Esophagus squamous epithelium (tissue), 4 donors: ENCODE results near the gene HECTD2.

Experiments used
- POLR2A ChIP-seq, 4 donors: fragments of 450-650 bp; IDR thresholded peaks; one replicate each; pipeline ENCODE4 v1.6.1; 2017; ENCODE audit warnings: antibody characterized with exemption in 4 of 4, mild to moderate bottlenecking in 4 of 4, moderate library complexity in 3 of 4
- TF ChIP-seq, protein P1 (sequence below), 6 experiments: fragments of 450-650 bp in 4 of 6; fragments of 200-600 bp in 2 of 6; sonication (generic) in 2 of 6; IDR thresholded peaks; one replicate each; pipeline ENCODE4 v1.5.1; 2016 to 2019; ENCODE audit warnings: antibody characterized with exemption in 6 of 6, mild to moderate bottlenecking in 4 of 6, moderate library complexity in 4 of 6

DNA sequence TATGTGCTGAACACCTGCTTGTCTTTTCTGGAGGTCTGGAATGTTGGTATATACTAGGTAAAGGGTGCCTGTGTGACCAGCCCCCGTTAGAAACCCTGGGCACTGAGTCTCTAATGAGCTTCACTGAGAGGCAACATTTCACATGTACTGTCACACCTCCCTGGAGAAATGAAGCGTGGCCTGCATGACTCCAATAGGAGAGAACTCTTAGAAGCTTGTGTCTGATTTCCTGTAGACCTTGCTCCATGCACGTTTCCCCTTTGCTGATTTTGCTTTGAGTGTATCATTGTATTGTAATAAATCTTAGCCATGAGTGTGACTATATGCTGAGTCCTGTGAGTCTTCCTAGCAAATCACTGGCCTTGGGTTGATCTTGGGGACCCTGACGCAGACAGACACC lies 139.9 kb downstream of the HECTD2 start:
- TF ChIP-seq, protein P1, sequence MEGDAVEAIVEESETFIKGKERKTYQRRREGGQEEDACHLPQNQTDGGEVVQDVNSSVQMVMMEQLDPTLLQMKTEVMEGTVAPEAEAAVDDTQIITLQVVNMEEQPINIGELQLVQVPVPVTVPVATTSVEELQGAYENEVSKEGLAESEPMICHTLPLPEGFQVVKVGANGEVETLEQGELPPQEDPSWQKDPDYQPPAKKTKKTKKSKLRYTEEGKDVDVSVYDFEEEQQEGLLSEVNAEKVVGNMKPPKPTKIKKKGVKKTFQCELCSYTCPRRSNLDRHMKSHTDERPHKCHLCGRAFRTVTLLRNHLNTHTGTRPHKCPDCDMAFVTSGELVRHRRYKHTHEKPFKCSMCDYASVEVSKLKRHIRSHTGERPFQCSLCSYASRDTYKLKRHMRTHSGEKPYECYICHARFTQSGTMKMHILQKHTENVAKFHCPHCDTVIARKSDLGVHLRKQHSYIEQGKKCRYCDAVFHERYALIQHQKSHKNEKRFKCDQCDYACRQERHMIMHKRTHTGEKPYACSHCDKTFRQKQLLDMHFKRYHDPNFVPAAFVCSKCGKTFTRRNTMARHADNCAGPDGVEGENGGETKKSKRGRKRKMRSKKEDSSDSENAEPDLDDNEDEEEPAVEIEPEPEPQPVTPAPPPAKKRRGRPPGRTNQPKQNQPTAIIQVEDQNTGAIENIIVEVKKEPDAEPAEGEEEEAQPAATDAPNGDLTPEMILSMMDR (IDR thresholded peaks at IDR 0.05), result no peak
- TF ChIP-seq POLR2A (IDR thresholded peaks at IDR 0.05), result no peak
